GM23338 (cell line): ENCODE data around the gene SETD1A. TPM values are rescaled to one million over a fixed set of nuclear protein-coding genes. Genes with fewer than 3 reads are reported as not detected.

Source experiments
- ATAC-seq: fragments of 200-7000 bp; cut with Tn5 transposase; 3 replicates; pipeline ENCODE4 v1.9.1; 2020
- DNase-seq: peaks from one replicate; pipeline ENCODE4 v3.0.0-alpha.2; 2015; ENCODE audit warnings: low spot score
- H2AFZ ChIP-seq: fragments of 200-600 bp; sonication (generic); 2 replicates; pipeline ENCODE4 v1.8.0; 2016; ENCODE audit warnings: antibody characterized with exemption, mild to moderate bottlenecking, moderate library complexity
- H3F3A ChIP-seq: fragments of 200-600 bp; sonication (generic); replicated peaks from 2 replicates; pipeline ENCODE4 v1.8.0; 2017; ENCODE audit warnings: antibody characterized with exemption, mixed run types, low read depth
- H3K27ac ChIP-seq: fragments of 200-600 bp; sonication (generic); 2 replicates; pipeline ENCODE4 v1.6.1; 2016; ENCODE audit warnings: low read depth
- H3K27me3 ChIP-seq: fragments of 200-600 bp; sonication (generic); 2 replicates; pipeline ENCODE4 v1.8.0; 2016; ENCODE audit warnings: mild to moderate bottlenecking, mixed run types, moderate library complexity; ENCODE audit not compliant: insufficient read depth
- H3K36me3 ChIP-seq: fragments of 200-600 bp; sonication (generic); 2 replicates; pipeline ENCODE4 v1.8.0; 2016; ENCODE audit warnings: mild to moderate bottlenecking; ENCODE audit not compliant: insufficient read depth
- H3K4me1 ChIP-seq: fragments of 200-600 bp; sonication (generic); 2 replicates; pipeline ENCODE4 v1.8.0; 2016; ENCODE audit warnings: mild to moderate bottlenecking, moderate library complexity; ENCODE audit not compliant: insufficient read depth
- H3K4me2 ChIP-seq: fragments of 200-600 bp; sonication (generic); 2 replicates; pipeline ENCODE4 v1.7.1; 2017; ENCODE audit warnings: mixed run types
- H3K4me3 ChIP-seq: fragments of 200-600 bp; sonication (generic); 2 replicates; pipeline ENCODE4 v1.6.1; 2016; ENCODE audit warnings: mixed run types
- H3K79me2 ChIP-seq: fragments of 200-600 bp; sonication (generic); replicated peaks from 2 replicates; pipeline ENCODE4 v1.8.0; 2017; ENCODE audit warnings: mild to moderate bottlenecking; ENCODE audit not compliant: insufficient read depth
- H3K9me2 ChIP-seq: fragments of 200-600 bp; sonication (generic); 2 replicates; pipeline ENCODE4 v1.8.0; 2017; ENCODE audit not compliant: insufficient read depth
- H4K20me1 ChIP-seq: fragments of 200-600 bp; sonication (generic); replicated peaks from 2 replicates; pipeline ENCODE4 v1.8.0; 2017; ENCODE audit warnings: mild to moderate bottlenecking; ENCODE audit not compliant: insufficient read depth
- H3K27ac Mint-ChIP-seq: 2 replicates; pipeline ENCODE4 v1.8.0; 2020; ENCODE audit warnings: inconsistent platforms, mild to moderate bottlenecking, moderate library complexity, mixed read lengths
- H3K27me3 Mint-ChIP-seq: 3 replicates; pipeline ENCODE4 v1.8.0; 2022; ENCODE audit warnings: low read depth, mild to moderate bottlenecking, moderate library complexity, mixed read lengths, inconsistent platforms; ENCODE audit not compliant: insufficient read depth, poor library complexity
- H3K36me3 Mint-ChIP-seq: 3 replicates; pipeline ENCODE4 v1.8.0; 2021; ENCODE audit warnings: low read depth, mild to moderate bottlenecking, inconsistent platforms, moderate library complexity, mixed read lengths
- H3K4me1 Mint-ChIP-seq: 3 replicates; pipeline ENCODE4 v1.8.0; 2020; ENCODE audit warnings: mild to moderate bottlenecking, inconsistent platforms, mixed read lengths
- H3K4me3 Mint-ChIP-seq: 3 replicates; pipeline ENCODE4 v1.8.0; 2021; ENCODE audit warnings: moderate library complexity, mild to moderate bottlenecking, inconsistent platforms, mixed read lengths
- H3K9me3 Mint-ChIP-seq: 3 replicates; pipeline ENCODE4 v1.8.0; 2020; ENCODE audit warnings: moderate library complexity, mild to moderate bottlenecking, inconsistent platforms, mixed read lengths
- CREB1 ChIP-seq: fragments of 250-450 bp; sonication (Bioruptor Pico); IDR thresholded peaks from 2 replicates; pipeline ENCODE4 v1.5.0; 2020; ENCODE audit warnings: low read depth, mild to moderate bottlenecking, moderate library complexity
- CTCF ChIP-seq, 2 experiments: fragments of 200-600 bp in 1 of 2; sonication (generic) in 1 of 2; conservative IDR thresholded peaks; 2 replicates each; pipeline versions ENCODE4 v1.5.1 to v1.6.1; 2016 to 2017; ENCODE audit warnings: antibody characterized with exemption in 2 of 2, low read depth in 2 of 2, mild to moderate bottlenecking in 2 of 2, moderate library complexity in 1 of 2
- ZNF331 ChIP-seq: fragments of 250-450 bp; sonication (Bioruptor Pico); IDR thresholded peaks from 2 replicates; pipeline ENCODE4 v1.5.0; 2020; ENCODE audit warnings: low read depth, mild to moderate bottlenecking, moderate library complexity
- ZNF462 ChIP-seq: fragments of 250-450 bp; sonication (Bioruptor Pico); IDR thresholded peaks from 2 replicates; pipeline ENCODE4 v1.5.0; 2020; ENCODE audit warnings: mild to moderate bottlenecking, moderate library complexity
- polyA plus RNA-seq: library from polyadenylated mRNA; unstranded; fragments of >200 nt; fragmentation: Nextera tagmentation; extraction: Ambion mirVana; gene quantifications from 2 replicates; pipeline ENCODE4 v1.2.1, GENCODE V29; 2016
- total RNA-seq: library from RNA; depleted of rRNA; stranded (reverse); fragments of >200 nt; shearing (Covaris generic); gene quantifications from 2 replicates; pipeline ENCODE4 v1.2.3, GENCODE V29; 2014

The SETD1A gene
- total and polyA plus RNA-seq, 2 experiments from 2014 or later: 10.8 to 21.9 TPM

- TF ChIP-seq CTCF (conservative IDR thresholded peaks at IDR 0.05; ENCODE audit: low read depth in 2 of 2) (no peak), ZNF331 (CRISPR knock-in tag) (no peak), CREB1 (CRISPR knock-in tag) (no peak)
Observed at GRCh38 chr16:30964574-30965226, 7.1 kb downstream of the SETD1A start (continued).

GRCh38 chr16:30965436-30965835 lies 7.9 kb downstream of the SETD1A start:
- no peaks in the 10 kb centered on the region; the same call in 2 of the 3 replicates for H3K4me1 Mint-ChIP-seq
- Histone ChIP-seq H3K27me3 (no peaks in the 10 kb centered on the region), H3K36me3 (peaks cover 49% of the 10 kb centered on the region), H4K20me1 (peaks cover 19% of the 10 kb centered on the region), H3F3A (0 out of 2 replicates have a peak, but pooled peaks cover 3% of the 10 kb centered on the region), H3K4me3 (no peak overlapping the region), H3K79me2 (peaks cover 17% of the 10 kb centered on the region), H2AFZ (no peak overlapping the region), H3K4me1 (no peaks in the 10 kb centered on the region), H3K27ac (no peak overlapping the region), H3K9me2 (no peaks in the 10 kb centered on the region), H3K4me2 (no peak overlapping the region)
- no peak for DNase-seq
- TF ChIP-seq ZNF462 (CRISPR knock-in tag) (no peak), CTCF (conservative IDR thresholded peaks at IDR 0.05; ENCODE audit: low read depth in 2 of 2) (no peak)
- H3K27ac Mint-ChIP-seq: no peak overlapping the region
- peak; percentile 40; the same call in 2 of the 3 replicates for ATAC-seq
- H3K36me3 Mint-ChIP-seq: peaks cover 87% of the 10 kb centered on the region
- no peak overlapping the region for H3K4me3 Mint-ChIP-seq
- no peaks in the 10 kb centered on the region for H3K9me3 Mint-ChIP-seq
- peaks cover 4% of the 10 kb centered on the region for H3K27me3 Mint-ChIP-seq
